Mesendoderm (in vitro differentiated cells): ENCODE measurements around the gene DRAXIN.
A peak's percentile ranks its signal among the peaks of the same experiment; 100 is the strongest.

Experiments used
- DNase-seq: peaks from one replicate; pipeline ENCODE4 v3.0.0; 2013
- H2AK5ac ChIP-seq: 2 replicates; pipeline ENCODE4 v1.6.1; 2013; ENCODE audit warnings: low read length, inconsistent platforms
- H2BK120ac ChIP-seq: 2 replicates; pipeline ENCODE4 v1.6.1; 2013; ENCODE audit warnings: low read depth, mild to moderate bottlenecking, low read length, moderate library complexity, mixed read lengths
- H2BK15ac ChIP-seq: replicated peaks from 2 replicates; pipeline ENCODE4 v1.6.1; 2013; ENCODE audit warnings: low read depth, mild to moderate bottlenecking, moderate library complexity
- H2BK5ac ChIP-seq: 2 replicates; pipeline ENCODE4 v1.6.1; 2013; ENCODE audit warnings: low read length, inconsistent platforms
- H3K18ac ChIP-seq: 2 replicates; pipeline ENCODE4 v1.6.1; 2013; ENCODE audit warnings: mild to moderate bottlenecking, low read length, mixed read lengths
- H3K23ac ChIP-seq: one replicate; pipeline ENCODE4 v1.6.1; 2013; ENCODE audit warnings: low read length
- H3K27ac ChIP-seq: 2 replicates; pipeline ENCODE4 v1.5.1; 2013; ENCODE audit warnings: low read depth, mild to moderate bottlenecking, inconsistent platforms, low read length, moderate library complexity
- H3K27me3 ChIP-seq: 2 replicates; pipeline ENCODE4 v1.6.1; 2013; ENCODE audit warnings: low read length, control low read depth, mild to moderate bottlenecking, inconsistent platforms; ENCODE audit not compliant: insufficient read depth, poor library complexity
- H3K36me3 ChIP-seq: 2 replicates; pipeline ENCODE4 v1.6.1; 2013; ENCODE audit warnings: low read length, inconsistent platforms; ENCODE audit not compliant: control insufficient read depth, insufficient read depth
- H3K4ac ChIP-seq: one replicate; pipeline ENCODE4 v1.6.1; 2013; ENCODE audit warnings: low read depth, mild to moderate bottlenecking, low read length, moderate library complexity
- H3K4me1 ChIP-seq: 2 replicates; pipeline ENCODE4 v1.6.1; 2013; ENCODE audit warnings: low read depth, low read length, inconsistent platforms; ENCODE audit not compliant: control insufficient read depth
- H3K4me2 ChIP-seq: 2 replicates; pipeline ENCODE4 v1.6.1; 2013; ENCODE audit warnings: low read length
- H3K4me3 ChIP-seq: 2 replicates; pipeline ENCODE4 v1.5.1; 2013; ENCODE audit warnings: mild to moderate bottlenecking, low read length
- H3K56ac ChIP-seq: one replicate; pipeline ENCODE4 v1.6.1; 2013; ENCODE audit warnings: low read length
- H3K79me1 ChIP-seq: 2 replicates; pipeline ENCODE4 v1.6.1; 2013; ENCODE audit warnings: low read length, inconsistent platforms
- H3K79me2 ChIP-seq: 2 replicates; pipeline ENCODE4 v1.6.1; 2013; ENCODE audit warnings: mild to moderate bottlenecking, low read length; ENCODE audit not compliant: control insufficient read depth, insufficient read depth
- H3K9ac ChIP-seq: 2 replicates; pipeline ENCODE4 v1.6.1; 2013; ENCODE audit warnings: low read length, inconsistent platforms
- H4K5ac ChIP-seq: one replicate; pipeline ENCODE4 v1.6.1; 2013; ENCODE audit warnings: low read length
- H4K8ac ChIP-seq: one replicate; pipeline ENCODE4 v1.6.1; 2013; ENCODE audit warnings: low read depth, mild to moderate bottlenecking, control low read depth, low read length, moderate library complexity
- WGBS: extraction: QIAGEN DNeasy Blood & Tissue Kit; methylation state at CpG from one replicate; pipeline ENCODE4 v1.1.7; 2013; ENCODE audit warnings: low lambda C conversion rate, missing lambda C conversion rate; ENCODE audit not compliant: insufficient coverage; ENCODE audit errors: extremely low coverage; 5-methylcytosine and 5-hydroxymethylcytosine counted together

Gene DRAXIN

DNA sequence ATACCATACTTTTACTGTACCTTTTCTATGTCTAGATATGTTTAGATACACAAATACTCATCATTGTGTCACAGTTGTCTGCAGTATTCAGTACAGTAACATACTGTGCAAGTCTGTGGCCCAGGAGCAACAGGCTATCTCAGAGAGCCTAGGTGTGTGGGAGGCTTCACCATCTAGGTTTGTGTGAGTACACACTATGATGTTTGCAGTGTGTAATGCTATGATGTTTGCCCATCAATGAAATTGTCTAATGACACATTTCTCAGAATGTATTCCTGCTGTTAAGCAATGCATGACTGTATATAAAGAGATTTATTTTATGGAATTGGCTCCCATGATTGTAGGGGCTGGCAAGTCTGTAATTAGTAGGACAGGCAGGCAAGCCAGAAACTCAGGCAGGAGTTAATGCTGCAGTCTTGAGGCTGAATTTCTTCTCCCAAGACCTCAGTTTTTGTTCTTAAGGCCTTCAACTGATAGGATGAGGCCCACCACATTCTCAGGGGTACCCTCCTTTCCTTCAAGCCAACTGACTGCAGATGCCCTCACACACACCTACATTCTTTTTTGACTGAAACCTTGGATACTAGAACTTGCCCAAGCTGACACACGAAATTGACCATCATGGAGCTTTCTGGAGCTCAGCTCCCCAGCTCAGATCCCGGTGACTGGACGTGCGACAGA, 36.8 kb downstream of the DRAXIN start:
- H3K79me2 ChIP-seq = no peaks in the 10 kb centered on the region
- no peak overlapping the region for H3K56ac ChIP-seq
- no peak overlapping the region for H3K9ac ChIP-seq
- peaks cover 7% of the 10 kb centered on the region for H3K4me1 ChIP-seq
- no peak overlapping the region for H4K5ac ChIP-seq
- H3K79me1 ChIP-seq = no peaks in the 10 kb centered on the region
- no CpG with 5 or more reads among the region's 4 CpGs for WGBS
- H2BK120ac ChIP-seq = no peak overlapping the region
- no peaks in the 10 kb centered on the region for H3K27me3 ChIP-seq
- H2BK5ac ChIP-seq = no peak overlapping the region
- no peak overlapping the region for H3K27ac ChIP-seq
- H3K4ac ChIP-seq = no peak overlapping the region
- no peak overlapping the region for H2AK5ac ChIP-seq
- no peak overlapping the region for H3K18ac ChIP-seq
- DNase-seq = no peak
- no peak overlapping the region for H3K4me3 ChIP-seq
- no peak overlapping the region for H3K23ac ChIP-seq
- H2BK15ac ChIP-seq = no peak overlapping the region
- H3K36me3 ChIP-seq = no peaks in the 10 kb centered on the region
- no peak overlapping the region for H3K4me2 ChIP-seq
- no peak overlapping the region for H4K8ac ChIP-seq

DNA sequence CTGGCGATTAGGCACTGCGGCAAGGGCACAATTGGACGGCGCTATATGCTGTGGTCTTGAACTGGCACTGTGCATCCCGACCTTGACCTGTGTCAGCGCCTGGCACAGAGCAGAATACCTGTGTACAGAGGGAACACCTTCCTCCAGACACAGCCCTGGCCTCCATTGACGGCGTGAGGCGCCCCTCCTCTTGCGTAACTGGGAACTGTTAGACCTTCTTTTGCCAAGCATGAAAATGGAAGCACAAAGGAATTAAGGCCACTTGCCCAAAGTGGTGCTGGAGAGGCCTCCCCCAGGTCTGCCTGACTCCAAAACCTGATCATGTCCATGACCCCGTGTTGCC, 37.6 kb downstream of the DRAXIN start:
- H3K79me1 ChIP-seq = no peaks in the 10 kb centered on the region
- H3K27ac ChIP-seq = no peak overlapping the region
- no peak overlapping the region for H4K5ac ChIP-seq
- H2BK5ac ChIP-seq = no peak overlapping the region
- H3K18ac ChIP-seq = no peak overlapping the region
- H3K4me3 ChIP-seq = no peak overlapping the region
- no CpG with 5 or more reads among the region's 11 CpGs for WGBS
- H3K4me2 ChIP-seq = no peak overlapping the region
- no peak overlapping the region for H3K4ac ChIP-seq
- H2BK15ac ChIP-seq = no peak overlapping the region
- peak overlapping the region; percentile 34 for H3K9ac ChIP-seq
- H4K8ac ChIP-seq = no peak overlapping the region
- peaks cover 7% of the 10 kb centered on the region for H3K4me1 ChIP-seq
- no peaks in the 10 kb centered on the region for H3K36me3 ChIP-seq
- peak overlapping the region; percentile 39 for H3K23ac ChIP-seq
- no peaks in the 10 kb centered on the region for H3K27me3 ChIP-seq
- H3K79me2 ChIP-seq = no peaks in the 10 kb centered on the region
- no peak overlapping the region for H2AK5ac ChIP-seq
- no peak overlapping the region for H2BK120ac ChIP-seq
- H3K56ac ChIP-seq = peak overlapping the region; percentile 76
- DNase-seq = no peak

- Histone ChIP-seq H2AK5ac (no peak overlapping the region), H4K5ac (no peak overlapping the region), H3K27me3 (no peaks in the 10 kb centered on the region), H2BK120ac (no peak overlapping the region), H3K4ac (no peak overlapping the region), H3K36me3 (no peaks in the 10 kb centered on the region), H3K4me1 (peaks cover 7% of the 10 kb centered on the region), H3K79me1 (no peaks in the 10 kb centered on the region), H3K9ac (peak overlapping the region; percentile 34), H3K79me2 (no peaks in the 10 kb centered on the region), H4K8ac (no peak overlapping the region), H3K56ac (peak overlapping the region; percentile 79), H3K4me3 (no peak overlapping the region), H2BK5ac (no peak overlapping the region), H3K27ac (no peak overlapping the region), H3K4me2 (no peak overlapping the region), H3K23ac (peak overlapping the region; percentile 39), H3K18ac (no peak overlapping the region), H2BK15ac (no peak overlapping the region)
- WGBS = no CpG with 5 or more reads among the region's 26 CpGs
- peak; percentile 53 for DNase-seq
Observed at GRCh38 chr1:11729498-11730428, 38.3 kb downstream of the DRAXIN start.

- no peak overlapping the region for H3K4ac ChIP-seq
- no peak overlapping the region for H3K18ac ChIP-seq
- DNase-seq = no peak
- no peak overlapping the region for H3K56ac ChIP-seq
- no peaks in the 10 kb centered on the region for H3K27me3 ChIP-seq
- H3K4me2 ChIP-seq = no peak overlapping the region
- H3K79me2 ChIP-seq = no peaks in the 10 kb centered on the region
- WGBS = no CpG with 5 or more reads among the region's 5 CpGs
- H3K27ac ChIP-seq = no peak overlapping the region
- no peak overlapping the region for H2BK15ac ChIP-seq
- peaks cover 7% of the 10 kb centered on the region for H3K4me1 ChIP-seq
- H3K9ac ChIP-seq = no peak overlapping the region
- no peak overlapping the region for H2BK120ac ChIP-seq
- no peak overlapping the region for H4K8ac ChIP-seq
- no peak overlapping the region for H3K4me3 ChIP-seq
- H3K36me3 ChIP-seq = no peaks in the 10 kb centered on the region
- H3K79me1 ChIP-seq = no peaks in the 10 kb centered on the region
- no peak overlapping the region for H3K23ac ChIP-seq
- H2AK5ac ChIP-seq = no peak overlapping the region
- H2BK5ac ChIP-seq = no peak overlapping the region
- no peak overlapping the region for H4K5ac ChIP-seq
Observed at GRCh38 chr1:11730429-11730891, 39.0 kb downstream of the DRAXIN start.

GRCh38 chr1:11731691-11732283, 40.3 kb downstream of the DRAXIN start:
- peak; percentile 62 for DNase-seq
- no peak overlapping the region for H3K4me3 ChIP-seq
- H3K4ac ChIP-seq = no peak overlapping the region
- peaks cover 7% of the 10 kb centered on the region for H3K4me1 ChIP-seq
- H4K8ac ChIP-seq = no peak overlapping the region
- H3K4me2 ChIP-seq = no peak overlapping the region
- no peak overlapping the region for H2BK120ac ChIP-seq
- no peaks in the 10 kb centered on the region for H3K27me3 ChIP-seq
- no peak overlapping the region for H2AK5ac ChIP-seq
- no peaks in the 10 kb centered on the region for H3K79me1 ChIP-seq
- peak overlapping the region; percentile 20 for H3K23ac ChIP-seq
- H3K18ac ChIP-seq = no peak overlapping the region
- peak overlapping the region; percentile 73 for H3K56ac ChIP-seq
- peak overlapping the region; percentile 45 for H3K9ac ChIP-seq
- H4K5ac ChIP-seq = no peak overlapping the region
- H2BK15ac ChIP-seq = no peak overlapping the region
- H3K36me3 ChIP-seq = no peaks in the 10 kb centered on the region
- H3K79me2 ChIP-seq = no peaks in the 10 kb centered on the region
- no CpG with 5 or more reads among the region's 17 CpGs for WGBS
- no peak overlapping the region for H3K27ac ChIP-seq
- H2BK5ac ChIP-seq = no peak overlapping the region
